Upper lobe of left lung (tissue), 4 donors: ENCODE data around the gene STAG1.

Source experiments
- CTCF ChIP-seq, 6 experiments: fragments of 450-650 bp in 4 of 6; fragments of 200-600 bp in 2 of 6; sonication (generic) in 2 of 6; IDR thresholded peaks; one replicate each; pipeline ENCODE4 v1.5.1; 2016 to 2019; ENCODE audit warnings: antibody characterized with exemption in 6 of 6
- EP300 ChIP-seq, 4 donors: sonication (generic); formaldehyde crosslinking; IDR thresholded peaks; one replicate each; pipeline ENCODE4 v1.5.1; 2017; ENCODE audit warnings: antibody characterized with exemption in 4 of 4, control low read depth in 2 of 4
- POLR2A ChIP-seq, 4 donors: fragments of 450-650 bp; IDR thresholded peaks; one replicate each; pipeline ENCODE4 v1.5.1; 2016 to 2017; ENCODE audit warnings: antibody characterized with exemption in 4 of 4, mild to moderate bottlenecking in 2 of 4
- POLR2AphosphoS5 ChIP-seq, 2 donors: sonication (generic); formaldehyde crosslinking; IDR thresholded peaks; one replicate each; pipeline ENCODE4 v1.5.1; 2017; ENCODE audit warnings: antibody characterized with exemption in 2 of 2

DNA sequence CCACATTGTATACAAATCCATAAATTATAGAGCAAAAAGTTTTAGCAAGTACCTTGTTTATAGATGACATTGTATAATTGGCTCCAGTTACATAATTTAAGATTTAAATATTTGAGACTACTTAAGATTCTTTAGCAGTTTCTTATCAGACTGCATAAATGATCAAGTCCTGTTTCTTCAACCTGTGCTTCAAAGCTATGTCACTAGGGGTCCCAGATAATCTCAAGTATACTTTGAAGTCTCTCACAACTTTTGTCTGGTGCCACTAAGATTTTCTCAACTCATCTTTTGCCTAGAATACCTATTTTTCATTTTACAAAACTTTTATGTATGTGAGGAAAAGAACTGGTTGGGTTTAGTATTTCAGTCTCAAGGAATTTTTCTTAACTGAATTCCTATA lies 205.5 kb downstream of the STAG1 start:
- TF ChIP-seq POLR2A (IDR thresholded peaks at IDR 0.05) (no peak), CTCF (IDR thresholded peaks at IDR 0.05) (no peak), POLR2AphosphoS5 (IDR thresholded peaks at IDR 0.05) (no peak), EP300 (IDR thresholded peaks at IDR 0.05) (no peak)
